ENCODE measurements around the gene UTF1.
"Not testable (repeated sequence)": the region's sequence is repeated elsewhere in the genome, so short reads cannot be mapped to it uniquely, and the experiment has no call there.

Gene UTF1

DNA sequence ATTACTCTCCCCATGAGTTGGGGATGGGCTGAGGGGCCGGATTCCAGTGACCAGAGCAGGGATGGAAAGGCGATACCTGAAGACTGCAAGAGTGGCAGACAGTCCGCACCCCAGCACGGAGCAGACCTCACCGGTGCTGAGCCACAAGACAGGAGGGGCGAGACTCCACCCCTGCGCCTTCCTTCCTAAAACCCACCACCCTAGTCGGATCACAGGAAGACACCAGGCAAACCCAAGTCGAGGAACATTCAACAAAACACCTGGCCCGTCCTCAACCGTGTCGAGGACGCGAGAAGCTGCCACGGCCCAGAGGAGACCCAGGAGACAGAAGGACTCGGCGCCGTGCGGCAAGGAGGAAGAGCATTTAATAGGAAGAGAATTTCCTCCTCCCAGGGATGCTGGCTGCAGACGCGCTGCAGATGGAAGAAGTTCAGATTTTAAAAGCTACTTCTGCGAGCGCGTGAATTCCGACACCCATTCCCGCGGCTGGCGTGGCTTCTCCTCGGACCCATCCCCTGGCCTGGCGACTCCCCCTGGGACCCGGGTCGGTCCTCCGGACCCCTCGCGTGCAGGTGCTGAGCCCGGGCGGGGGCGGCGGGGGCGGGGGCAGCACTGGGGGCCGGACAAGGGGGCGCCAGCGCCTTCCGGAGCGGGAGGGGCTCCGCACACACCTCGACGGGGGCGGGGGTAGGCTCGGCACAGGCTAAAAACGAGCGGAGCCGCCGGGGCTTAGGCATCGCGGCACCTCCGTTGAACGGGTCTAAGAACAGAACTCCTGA is 563 bp upstream of the UTF1 start:
- DNase-seq (ENCODE audit: low spot score), result no peak

DNA sequence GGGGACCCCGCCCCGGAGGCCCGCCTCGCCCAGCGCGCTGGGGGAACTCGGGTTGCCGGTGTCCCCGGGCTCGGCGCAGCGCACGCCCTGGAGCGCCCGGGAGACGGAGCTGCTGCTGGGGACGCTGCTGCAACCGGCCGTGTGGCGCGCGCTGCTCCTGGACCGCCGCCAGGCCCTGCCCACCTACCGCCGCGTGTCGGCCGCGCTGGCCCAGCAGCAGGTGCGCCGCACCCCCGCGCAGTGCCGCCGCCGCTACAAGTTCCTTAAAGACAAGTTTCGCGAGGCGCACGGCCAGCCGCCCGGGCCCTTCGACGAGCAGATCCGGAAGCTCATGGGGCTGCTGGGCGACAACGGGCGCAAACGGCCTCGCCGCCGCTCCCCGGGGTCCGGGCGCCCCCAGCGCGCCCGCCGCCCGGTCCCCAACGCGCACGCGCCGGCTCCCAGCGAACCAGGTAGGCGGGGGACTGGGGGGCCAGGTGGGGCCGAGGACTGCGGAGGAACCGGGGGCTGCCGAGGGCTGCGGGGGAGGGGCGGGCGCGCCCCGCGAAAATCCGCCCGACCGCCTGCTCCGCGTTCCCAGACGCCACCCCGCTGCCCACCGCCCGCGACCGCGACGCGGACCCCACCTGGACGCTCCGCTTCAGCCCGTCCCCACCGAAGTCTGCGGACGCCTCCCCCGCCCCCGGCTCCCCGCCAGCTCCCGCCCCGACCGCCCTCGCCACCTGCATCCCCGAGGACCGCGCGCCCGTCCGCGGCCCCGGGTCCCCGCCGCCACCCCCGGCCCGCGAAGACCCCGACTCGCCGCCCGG is 574 bp downstream of the UTF1 start:
- DNase-seq (ENCODE audit: low spot score), result no peak

DNA sequence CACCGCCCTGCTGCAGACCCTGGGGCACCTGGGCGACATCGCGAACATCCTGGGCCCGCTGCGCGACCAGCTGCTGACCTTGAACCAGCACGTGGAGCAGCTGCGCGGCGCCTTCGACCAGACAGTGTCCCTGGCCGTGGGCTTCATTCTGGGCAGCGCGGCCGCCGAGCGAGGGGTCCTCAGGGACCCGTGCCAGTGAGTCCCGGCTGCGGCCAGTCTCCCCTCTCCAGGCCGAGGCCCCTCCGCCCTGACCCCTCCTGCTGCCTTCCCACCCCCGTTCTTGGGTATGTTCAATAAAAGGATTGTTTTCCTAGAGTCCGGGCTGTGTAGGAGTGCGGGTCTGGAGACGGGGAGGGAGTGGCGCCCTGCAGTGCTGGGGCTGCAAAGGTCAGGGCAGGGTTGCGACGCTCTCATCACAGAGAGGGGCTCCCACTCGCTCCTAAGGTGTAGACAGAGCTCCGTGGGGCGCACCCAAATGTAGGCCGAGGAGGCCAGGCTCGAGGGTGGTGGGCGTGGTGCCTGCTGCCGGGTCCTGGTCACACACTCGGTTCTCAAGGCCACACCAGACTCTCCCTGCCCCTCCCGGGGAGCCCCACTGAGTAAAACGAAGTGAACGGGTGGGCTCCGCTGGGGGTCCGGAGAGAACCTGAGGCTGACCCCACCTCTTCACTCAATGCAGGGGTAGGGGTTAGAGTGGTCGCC is 1.4 kb downstream of the UTF1 start:
- no peak for DNase-seq (ENCODE audit: low spot score)

DNA sequence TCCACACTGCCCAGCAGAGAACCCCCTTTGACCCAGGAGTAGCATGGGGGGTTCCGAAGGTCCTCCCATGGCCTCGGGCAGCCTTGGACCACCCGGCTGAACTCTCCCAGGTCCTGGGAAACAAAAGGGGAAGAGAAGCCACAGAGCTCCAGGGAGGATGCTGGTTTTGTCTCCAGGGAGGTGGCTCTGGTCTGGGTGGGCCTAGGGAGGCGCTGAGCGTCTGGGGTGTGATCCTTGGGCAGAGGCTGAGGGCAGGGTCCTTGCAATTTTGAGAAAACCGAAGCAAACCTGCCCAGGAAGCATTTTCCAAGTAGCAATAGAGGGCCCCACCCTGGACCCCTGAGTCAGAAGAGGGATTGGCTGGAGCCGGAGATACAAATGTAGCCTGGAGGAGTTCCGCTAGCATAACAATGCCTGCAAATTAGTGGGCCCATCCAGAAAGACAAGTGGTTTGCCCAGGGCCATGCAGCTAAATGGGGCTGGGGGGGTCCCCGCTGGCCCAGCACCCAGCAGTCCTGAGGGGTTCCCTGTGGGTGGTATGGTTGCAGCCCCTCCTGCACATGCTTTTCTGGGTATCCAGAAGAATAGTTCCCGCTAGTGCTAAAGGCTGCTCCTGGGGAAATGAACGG is 2.0 kb downstream of the UTF1 start:
- DNase-seq (ENCODE audit: low spot score), result no peak

DNA sequence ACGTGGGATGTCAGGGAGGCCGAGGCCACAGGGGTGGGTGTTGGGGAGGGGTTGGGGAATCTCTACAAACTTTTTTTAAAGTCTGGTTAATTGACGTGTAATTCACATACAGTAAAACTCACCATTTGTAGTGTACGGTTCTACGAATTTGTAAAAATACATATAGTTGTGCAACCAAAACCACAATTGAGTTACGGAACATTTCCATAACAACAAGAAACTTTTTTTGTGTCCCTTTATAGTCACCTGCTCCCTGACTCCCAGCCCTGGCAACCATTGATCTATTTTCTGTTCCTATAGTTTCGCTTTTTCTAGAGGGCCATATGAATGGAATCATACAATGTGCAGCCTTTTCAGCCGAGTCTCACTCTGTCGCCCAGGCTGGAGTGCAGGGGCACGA is 4.8 kb downstream of the UTF1 start:
- DNase-seq (ENCODE audit: low spot score), result not testable (repeated sequence)

DNA sequence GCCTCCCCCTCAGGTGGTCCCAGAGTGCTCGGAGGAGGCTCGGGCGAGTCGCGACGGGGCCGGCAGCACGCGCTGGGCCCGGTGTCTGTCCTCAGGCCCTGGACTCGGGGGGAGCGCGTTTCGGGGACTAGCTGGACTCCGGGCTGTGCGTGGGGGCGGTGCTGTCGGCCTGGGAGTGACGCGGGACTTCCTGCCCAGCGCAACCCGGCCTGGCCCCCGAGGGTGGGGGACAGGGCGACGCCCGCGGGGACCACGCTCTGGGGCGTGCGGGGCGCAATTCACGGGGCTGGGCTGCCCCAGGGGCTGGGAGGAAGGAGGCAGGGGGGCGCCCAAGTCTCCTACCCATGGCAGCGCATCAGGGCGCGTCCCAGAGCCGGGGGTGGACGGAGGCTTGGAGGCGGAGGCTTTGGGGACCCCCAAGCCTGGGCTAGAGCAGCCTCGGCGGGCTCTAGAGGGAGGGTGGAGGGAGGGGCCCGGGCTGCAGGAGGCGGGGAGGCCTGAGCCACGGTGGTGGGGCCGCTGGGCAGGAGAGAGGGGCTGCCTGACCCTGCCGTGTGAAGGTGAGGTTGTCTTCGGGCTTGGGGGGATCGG is 5.3 kb downstream of the UTF1 start:
- DNase-seq (ENCODE audit: low spot score), result no peak

DNA sequence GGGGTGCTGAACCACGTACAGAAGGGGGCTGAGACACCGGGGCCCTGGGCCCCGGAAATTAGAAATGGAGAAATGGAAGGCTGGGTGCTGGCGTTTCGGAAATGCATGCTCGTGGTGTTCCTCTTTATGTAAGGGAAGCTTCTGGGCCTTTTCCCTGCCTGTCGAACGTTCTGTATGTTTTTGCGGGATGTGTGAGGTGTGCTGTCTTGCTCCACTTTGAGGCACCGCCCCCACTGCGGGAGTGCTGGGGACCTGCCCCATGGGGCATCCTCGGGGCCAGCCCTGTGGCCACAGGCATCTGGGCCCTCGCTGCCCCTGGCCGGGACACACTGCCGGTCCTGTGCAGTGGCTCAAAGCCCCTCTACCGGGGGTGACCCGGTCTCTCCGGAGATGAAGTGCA is 5.9 kb downstream of the UTF1 start:
- no peak for DNase-seq (ENCODE audit: low spot score)

DNA sequence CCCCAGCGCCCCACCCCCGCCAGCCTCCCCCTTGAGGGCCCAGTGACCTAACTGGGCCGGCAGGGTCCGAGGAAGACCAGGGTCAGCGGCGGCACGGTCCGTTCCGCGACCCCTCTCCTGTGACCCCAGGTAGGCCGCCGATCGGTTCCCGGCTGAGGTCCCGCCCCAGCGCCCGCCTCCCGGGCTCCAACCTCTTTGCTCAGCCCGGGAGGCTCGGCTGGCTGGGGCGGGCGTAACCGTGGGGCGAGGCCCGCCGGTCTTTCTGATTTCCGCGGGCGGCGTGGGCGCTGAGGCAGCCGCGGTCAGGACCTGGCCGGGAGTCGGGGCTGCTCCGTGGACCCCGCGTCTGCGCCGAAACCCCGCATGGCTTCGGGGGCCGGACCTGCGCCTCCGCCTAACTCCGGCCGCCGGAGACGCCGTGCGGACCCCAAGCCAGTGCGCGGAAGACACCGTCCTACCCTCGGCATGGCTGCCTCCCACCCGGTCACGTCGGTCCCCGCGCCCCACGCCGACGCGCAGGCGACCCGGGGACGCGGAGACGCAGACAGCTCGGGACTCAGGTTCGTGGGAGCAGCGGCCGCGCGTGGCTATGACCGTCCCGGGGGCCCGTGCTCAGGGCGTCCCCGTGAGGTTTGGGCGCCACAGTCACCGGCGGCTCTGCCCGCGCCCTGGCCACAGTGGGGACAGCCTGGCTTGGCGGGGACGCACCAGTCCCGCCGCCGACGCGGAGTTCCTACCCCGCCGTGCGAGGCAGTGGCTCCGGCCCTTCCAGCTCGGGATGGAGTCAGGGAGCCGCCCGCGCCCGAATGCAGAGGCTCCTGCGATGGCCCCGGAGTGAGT is 6.6 kb downstream of the UTF1 start:
- no peak for DNase-seq (ENCODE audit: low spot score)

DNA sequence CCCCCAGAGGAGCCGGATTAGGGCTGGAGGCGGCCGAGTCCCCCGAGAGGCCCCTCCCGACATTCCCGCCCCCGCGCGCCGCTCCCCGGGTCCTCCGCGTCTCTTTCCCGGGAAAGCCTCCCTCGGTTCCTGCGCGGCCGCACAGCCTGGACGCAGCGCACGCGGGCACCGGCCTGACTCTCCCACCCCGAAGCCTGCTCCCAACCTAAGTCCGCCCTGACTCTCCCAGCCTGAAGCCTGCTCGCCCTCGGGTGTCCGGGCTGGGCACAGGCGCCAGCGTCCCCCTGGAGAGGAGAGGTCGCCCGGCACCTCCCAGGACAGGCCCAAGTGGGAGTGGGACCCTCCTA is 7.2 kb downstream of the UTF1 start:
- no peak for DNase-seq (ENCODE audit: low spot score)

DNA sequence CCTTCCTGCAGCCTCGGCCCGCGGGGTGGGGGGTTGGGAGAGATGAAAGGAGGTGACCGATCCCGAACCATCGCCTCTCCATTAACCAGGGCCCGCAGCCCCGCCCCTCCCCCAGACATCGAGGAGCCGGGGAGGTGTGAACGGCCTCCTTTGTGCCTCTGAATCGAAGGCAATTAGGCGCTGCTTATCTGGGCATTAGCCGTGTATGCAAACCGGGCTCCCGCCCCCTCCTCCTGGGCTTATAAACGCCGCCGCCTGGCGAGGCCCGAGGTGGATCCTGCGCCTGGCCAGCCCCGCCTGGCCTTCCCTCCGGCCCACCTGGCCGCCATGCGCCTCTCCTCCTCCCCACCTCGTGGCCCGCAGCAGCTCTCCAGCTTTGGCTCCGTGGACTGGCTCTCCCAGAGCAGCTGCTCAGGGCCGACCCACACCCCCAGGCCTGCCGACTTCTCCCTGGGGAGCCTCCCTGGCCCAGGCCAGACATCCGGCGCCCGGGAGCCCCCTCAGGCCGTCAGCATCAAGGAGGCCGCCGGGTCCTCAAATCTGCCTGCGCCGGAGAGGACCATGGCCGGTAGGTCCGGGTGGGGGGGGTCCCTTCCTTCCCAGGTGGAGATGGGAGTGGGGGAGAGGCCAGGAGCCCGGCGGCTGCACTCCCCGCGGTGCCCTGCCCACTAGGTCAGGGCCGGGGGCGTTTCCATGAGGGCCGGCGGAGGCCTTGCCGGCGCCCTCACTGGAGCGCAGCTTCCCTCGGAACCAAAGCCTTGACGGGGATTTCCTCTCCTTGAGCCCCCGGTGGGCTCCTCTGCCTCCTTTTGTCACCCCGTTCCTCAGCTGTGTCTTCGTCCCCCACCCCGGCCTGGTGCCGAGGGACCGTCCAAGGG is 7.8 kb downstream of the UTF1 start, which contains the start of gene VENTX:
TSS of gene VENTX (plus strand) at position 268 of the 878 bp plus-strand sequence. CDS start at position 328, 60 bp downstream.
- no peak for DNase-seq (ENCODE audit: low spot score)

DNA sequence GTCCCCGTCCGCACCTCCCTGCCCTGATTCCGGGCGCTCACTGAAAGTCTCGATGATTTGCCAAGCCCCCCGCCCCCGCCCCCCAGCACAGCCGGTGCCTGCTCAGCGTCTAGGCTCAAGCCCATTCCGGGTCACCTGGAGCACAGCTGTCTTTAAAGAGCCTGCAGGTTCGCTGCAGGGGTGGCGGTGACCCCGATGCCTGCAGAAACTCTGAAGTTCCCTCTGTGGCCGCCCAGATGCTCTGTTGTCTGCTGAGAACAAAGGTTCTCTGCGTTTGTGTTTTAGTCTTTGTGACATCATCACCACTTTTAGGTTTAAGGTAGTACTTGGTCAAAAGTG is 8.4 kb downstream of the UTF1 start:
- no peak for DNase-seq (ENCODE audit: low spot score)

DNA sequence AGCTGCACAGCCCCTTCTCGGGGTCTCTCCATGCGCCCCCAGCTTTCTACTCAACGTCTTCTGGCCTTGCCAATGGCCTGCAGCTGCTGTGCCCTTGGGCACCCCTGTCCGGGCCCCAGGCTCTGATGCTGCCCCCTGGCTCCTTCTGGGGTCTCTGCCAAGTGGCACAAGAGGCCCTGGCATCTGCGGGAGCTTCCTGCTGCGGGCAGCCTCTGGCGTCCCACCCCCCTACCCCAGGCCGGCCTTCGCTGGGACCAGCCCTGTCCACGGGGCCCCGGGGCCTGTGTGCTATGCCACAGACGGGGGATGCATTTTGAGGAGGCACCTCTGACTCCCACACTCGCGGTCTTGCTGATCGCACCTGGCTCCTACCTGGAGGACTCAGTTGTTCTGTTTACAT is 10.0 kb downstream of the UTF1 start:
- no peak for DNase-seq (ENCODE audit: low spot score)

DNA sequence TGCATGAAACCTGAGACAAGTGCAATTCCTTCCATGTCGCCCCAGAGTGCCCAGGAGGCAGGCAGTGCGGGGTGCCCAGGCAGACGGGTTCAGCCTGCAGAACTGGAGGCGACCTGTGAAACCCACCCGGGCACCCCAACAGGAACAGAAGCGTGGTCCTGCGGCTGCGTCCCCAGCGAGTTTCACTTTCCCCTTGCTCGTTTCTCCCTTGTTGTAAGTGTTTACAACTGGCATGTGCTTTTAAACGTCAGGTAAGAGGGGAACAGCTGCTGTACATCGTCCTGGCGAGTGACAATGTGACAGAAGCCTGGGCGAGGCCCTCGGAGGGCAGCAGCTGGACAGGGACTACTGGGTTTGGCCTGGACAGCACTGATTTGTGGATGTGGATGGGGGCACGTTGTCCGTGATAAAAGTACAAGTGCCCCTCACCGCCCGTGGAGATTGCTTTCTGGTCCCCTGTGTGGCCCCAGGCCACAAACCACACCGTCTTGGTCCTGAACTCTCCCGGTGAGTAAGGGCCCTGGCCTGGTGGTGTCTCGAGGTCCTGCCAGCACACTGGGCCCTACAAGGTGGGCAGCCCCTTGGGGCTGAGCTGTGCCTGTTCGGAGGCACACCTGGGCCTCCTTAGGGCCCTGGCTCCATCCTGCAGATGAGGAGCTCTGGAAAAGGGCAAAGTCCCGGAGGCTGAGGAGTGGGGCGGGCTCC is 11.6 kb downstream of the UTF1 start:
- DNase-seq (ENCODE audit: low spot score), result no peak

DNA sequence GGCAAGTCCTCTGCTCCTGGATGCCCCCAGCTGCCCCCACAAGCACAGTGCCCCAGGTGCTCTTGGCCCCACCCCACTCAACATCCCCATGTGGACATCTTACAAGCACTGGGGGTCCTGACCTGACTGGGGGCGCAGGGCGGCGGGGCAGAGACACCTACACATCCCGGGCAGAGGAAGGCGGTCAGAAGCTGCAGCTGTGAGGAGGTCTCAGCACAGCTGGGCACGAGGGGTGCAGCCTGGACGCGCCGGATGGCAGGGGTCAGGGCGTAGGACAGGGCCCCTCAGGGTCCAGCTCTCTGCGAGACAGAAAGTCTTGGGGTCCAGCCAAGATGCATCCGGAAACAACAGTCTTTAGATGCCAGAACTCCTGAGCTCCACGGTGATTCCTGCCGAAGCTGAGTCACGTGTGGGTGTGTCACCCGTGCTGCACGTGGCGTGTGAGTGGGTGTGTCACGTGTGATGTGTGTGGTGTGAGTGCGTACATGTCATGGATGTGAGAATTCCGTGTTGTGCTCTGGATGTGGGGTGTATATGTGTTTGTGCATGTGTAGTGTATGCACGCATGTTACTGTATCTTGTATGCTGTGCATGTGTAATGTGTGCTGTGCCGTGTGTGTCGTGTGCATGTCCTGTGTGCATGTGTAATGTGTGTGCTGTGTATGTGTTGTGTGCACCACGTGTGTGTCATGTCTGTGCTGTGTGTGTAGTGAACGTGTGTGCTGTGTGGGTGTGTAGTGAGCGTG is 12.8 kb downstream of the UTF1 start:
- no peak for DNase-seq (ENCODE audit: low spot score)

DNA sequence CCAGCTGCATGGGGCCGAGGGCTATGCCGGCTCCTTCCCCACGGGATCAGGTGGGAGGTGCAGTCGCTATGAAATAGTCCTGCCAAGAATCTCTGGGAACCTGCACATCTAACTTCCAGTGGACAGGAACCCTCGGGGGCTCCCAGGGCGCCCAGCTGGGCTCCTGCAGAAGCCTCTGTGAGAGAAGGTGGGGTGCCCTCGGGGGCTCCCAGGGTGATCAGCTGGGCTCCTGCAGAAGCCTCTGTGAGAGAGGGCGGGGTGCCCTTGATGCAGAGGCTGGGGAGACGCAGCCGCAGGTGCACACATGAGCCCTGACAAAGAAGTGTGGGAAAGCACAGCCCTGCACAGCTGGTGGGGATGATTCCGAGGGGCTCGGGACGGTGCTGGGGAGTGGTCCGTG is 13.6 kb downstream of the UTF1 start:
- DNase-seq (ENCODE audit: low spot score), result no peak

DNA sequence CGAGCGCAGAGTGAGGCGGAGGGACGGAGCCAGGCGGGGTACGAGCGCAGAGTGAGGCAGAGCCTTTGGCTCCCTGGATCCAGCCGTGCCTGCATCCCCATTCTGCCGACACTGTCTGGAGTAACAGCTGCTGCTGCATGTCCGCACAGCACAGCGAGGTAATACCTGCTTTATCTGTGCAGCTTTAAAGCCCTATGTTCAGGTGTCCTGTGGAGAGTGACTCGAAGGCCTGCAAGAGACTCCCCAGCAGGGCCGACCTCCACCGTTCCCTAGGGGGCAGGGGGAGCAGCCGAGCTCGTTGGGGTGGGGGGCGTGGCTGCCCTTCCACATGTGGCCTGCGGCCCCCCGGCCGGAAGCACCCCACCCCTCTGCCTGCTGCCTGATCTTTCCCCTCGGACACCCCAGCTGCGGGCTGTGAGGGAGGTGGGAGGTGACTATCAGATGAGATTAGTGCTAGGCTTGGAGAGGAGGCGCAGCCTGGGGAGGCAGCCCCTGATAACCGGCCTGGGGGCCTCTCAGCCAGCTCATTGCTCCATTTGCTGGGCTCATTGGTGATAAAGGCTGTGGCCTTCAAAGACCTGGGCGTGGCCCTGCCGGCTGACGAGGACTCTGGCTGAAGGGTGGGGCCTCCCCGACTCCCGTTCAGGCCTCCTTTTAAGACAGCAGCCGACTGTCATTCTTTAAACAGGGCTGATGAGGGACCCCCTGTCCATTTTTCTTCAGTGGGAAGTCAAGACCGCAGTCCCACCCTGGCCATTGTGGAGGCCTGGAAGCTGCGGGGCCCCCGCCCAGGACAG is 15.6 kb downstream of the UTF1 start:
- no peak for DNase-seq (ENCODE audit: low spot score)

DNA sequence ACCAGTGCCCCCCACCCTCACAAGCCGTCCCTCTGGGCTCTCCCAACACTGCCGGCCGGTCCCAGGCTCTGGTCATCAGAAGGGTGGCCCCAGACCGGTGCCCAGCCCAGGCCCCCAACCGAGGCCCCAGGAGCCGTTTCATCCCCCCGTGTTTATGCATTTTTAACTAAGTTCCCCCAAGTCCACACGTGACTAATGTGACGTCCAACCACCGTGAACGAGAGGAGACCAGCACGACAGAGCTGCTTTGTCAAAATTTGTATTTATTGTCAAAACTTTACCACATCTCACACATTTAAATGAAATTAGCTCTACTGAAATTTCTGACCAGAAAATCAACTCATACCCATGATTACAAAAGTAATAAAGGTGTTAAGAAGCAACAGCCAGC is 16.2 kb downstream of the UTF1 start:
- no peak for DNase-seq (ENCODE audit: low spot score)

Data from NAMALWA (cell line).